Stimulated activated CD8-positive, alpha-beta memory T cell treated with anti-CD3 and anti-CD28 coated beads, Interleukin-15, amount 100 ng/mL, for 24 hours (primary cell): ENCODE results near the gene CLRN2.
"Not testable (repeated sequence)": the region's sequence is repeated elsewhere in the genome, so short reads cannot be mapped to it uniquely, and the experiment has no call there.

Source experiments
- DNase-seq: peaks from one replicate; pipeline ENCODE4 v3.0.0-alpha.2; 2020; ENCODE audit warnings: low read depth

CLRN2 gene

GRCh38 chr4:17504081-17504480, 10.9 kb upstream of the CLRN2 start:
- no peak for DNase-seq

GRCh38 chr4:17510582-17510981, 4.4 kb upstream of the CLRN2 start:
- no peak for DNase-seq

GRCh38 chr4:17511051-17511450, 3.9 kb upstream of the CLRN2 start:
- no peak for DNase-seq

DNA sequence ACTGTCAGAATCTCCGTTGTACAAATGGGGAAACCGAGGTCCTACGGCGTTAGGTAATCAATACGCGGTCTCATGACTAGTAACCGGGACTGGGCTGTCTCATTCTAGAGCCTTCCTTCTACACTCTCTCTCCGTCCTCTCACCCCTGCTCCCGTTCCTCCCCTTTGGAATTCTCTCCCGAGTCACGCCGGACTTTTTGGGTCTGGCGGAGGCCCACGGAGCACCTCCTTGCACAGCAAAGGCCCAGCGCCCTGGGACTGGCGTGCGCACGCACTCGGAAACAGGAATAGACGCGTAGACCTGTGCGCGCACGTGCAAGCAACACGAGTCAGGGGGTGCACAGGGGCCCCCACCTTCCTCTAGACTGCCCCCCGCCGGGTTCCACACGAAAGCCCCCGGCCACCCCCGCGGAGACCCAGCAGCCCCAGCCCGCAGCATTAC, 3.4 kb upstream of the CLRN2 start:
- DNase-seq: no peak

GRCh38 chr4:17511950-17512795, 2.8 kb upstream of the CLRN2 start, which contains the start of gene QDPR:
QDPR (minus strand) TSS chr4:17512090; CDS start chr4:17512054, 36 bp downstream.
- DNase-seq: peak; percentile 52

- DNase-seq: no peak
These were observed 1.8 kb upstream of the CLRN2 start for GRCh38 chr4:17512973-17513665.

- DNase-seq: no peak
These were observed 761 bp downstream of the CLRN2 start for GRCh38 chr4:17515445-17516407.

GRCh38 chr4:17516980-17517379, 2.0 kb downstream of the CLRN2 start:
- DNase-seq: no peak

DNA sequence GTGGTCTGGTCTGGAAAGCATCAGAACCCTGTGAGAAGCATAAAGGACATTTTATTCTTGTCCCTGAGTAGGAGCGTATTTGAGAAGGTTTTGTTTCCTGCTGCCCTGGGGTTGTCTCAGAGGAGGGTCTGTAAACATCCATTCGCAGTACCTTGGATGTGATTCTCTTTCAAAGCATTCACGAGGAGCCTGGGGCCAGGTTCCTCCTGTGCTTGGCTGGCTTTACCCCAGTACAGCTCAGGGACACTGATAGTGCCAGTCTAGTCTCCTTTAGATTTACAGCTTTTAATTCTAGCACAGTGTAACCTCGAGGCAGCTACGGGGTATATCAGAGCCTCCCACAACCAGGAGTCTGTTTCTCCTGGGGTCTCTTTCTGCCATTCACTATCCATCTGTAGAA, 2.7 kb downstream of the CLRN2 start:
- DNase-seq: no peak

GRCh38 chr4:17521595-17521994, 6.6 kb downstream of the CLRN2 start:
- DNase-seq: no peak

DNA sequence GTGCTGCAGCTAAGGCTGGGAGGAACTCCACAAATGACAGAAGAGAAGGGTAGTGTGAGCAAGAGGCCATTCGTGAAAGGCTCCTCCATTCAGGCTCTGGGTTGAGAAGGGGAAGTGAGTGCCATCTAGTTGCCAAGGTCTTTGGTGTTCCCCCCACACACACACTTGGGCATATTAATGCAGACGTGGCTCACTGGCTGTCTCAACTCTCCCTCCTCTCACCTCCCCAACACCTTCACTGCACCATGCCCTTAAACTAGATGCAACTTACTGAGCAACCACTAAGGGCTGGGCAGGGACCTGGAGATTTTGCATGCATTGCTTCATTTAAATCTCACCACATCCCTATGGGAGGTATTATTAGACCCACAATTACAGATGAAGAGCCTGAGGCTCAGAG, 8.7 kb downstream of the CLRN2 start:
- no peak for DNase-seq

DNA sequence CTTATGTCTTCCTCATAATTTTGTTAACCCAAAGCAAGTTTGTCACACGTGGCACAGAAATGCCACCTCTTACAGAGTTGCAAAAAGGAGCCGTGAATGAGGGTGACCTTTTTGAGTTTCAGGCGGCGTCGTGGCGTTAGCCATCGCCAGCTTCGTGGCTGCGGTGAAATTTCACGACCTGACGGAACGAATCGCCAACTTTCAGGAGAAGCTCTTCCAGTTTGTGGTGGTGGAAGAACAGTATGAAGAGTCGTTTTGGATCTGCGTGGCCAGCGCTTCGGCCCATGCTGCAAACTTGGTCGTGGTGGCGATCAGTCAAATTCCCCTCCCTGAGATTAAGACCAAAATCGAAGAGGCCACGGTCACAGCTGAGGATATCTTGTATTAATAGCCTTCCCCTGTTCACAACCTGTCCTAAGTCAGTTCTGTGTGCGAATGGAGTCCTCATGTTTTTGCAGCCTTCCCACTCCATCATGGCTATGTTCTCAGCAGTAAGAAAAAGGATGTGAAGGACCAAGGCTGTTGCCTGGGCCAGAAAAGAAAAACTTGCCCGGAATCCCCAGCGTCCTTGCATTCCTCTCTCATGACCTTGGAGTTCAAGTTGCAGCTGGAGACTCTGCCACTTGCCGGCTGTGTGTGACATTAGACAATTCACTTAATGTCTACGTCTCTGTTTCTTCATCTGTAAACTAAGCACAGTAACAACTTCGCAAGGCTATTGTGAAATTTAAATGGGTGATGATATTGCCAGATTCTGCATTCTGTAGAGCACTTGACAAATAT, 11.9 kb downstream of the CLRN2 start:
- DNase-seq: no peak

- DNase-seq: no peak
These were observed 13.7 kb downstream of the CLRN2 start for GRCh38 chr4:17528551-17529165.

GRCh38 chr4:17531538-17532285, 16.7 kb downstream of the CLRN2 start:
- no peak for DNase-seq

- DNase-seq: no peak
These were observed 19.7 kb downstream of the CLRN2 start for GRCh38 chr4:17534705-17535104.

- DNase-seq: no peak
These were observed 20.3 kb downstream of the CLRN2 start for GRCh38 chr4:17535242-17535641.

DNA sequence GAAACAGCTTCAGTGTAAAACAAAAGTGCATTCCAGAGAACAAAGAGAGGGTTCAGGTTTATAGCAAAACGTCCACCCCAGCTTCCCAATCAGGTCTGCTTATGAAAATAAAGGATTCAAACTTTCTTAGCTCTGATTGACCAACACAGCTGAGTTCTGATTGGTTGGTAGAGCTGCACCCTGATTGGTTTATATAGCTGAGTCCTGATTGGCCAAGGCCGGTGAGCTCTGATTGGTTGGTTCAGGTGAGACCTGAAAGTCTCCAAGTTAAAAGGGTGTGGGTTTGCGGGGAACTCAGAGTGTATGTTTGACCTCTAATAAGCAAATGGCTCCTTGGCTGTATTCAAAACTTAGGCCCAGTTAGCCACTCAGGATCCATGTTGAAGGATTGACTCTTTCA, 20.9 kb downstream of the CLRN2 start:
- DNase-seq: no peak

DNA sequence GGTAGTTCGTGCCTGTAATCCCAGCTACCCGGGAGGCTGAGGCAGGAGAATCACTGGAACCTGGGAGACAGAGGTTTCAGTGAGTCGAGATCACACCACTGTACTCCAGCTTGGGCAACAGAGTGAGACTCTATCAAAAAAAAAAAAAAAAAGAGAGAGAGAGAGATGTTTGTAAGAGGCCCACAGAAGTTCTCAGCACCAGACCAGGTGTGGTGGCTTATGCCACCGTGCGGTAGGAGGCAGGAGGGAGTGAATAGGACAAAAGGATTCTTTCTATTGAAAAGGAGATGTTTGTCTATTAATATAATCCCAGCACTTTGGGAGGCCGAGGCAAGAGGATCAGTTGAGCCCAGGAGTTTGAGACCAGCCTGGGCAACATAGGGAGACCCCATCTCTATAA, 22.1 kb downstream of the CLRN2 start:
- DNase-seq: not testable (repeated sequence)

- DNase-seq: no peak
These were observed 29.2 kb downstream of the CLRN2 start for GRCh38 chr4:17544205-17544604.

- no peak for DNase-seq
These were observed 29.9 kb downstream of the CLRN2 start for GRCh38 chr4:17544831-17545234.
